Keratinocyte (primary cell): ENCODE data around the gene DNAJB14.

Source experiments
- CTCF ChIP-seq, 3 experiments: IDR thresholded peaks in 1 of 3; conservative IDR thresholded peaks in 1 of 3; optimal IDR thresholded peaks in 1 of 3; 2 replicates in 2 of 3; 3 replicates in 1 of 3; pipeline versions ENCODE3 to v1.5.1; 2011; ENCODE audit warnings: low read length in 3 of 3, mild to moderate bottlenecking in 3 of 3, moderate library complexity in 2 of 3, control low read depth in 1 of 3, inconsistent platforms in 1 of 3; ENCODE audit not compliant: insufficient read depth in 2 of 3; ENCODE audit errors: extremely low read depth in 1 of 3
- EZH2 ChIP-seq: IDR thresholded peaks from one replicate; pipeline ENCODE4 v1.6.1; 2012; ENCODE audit warnings: inconsistent platforms, mild to moderate bottlenecking, low read length, moderate library complexity

GRCh38 chr4:99949999-99950912 lies 3.8 kb upstream of the DNAJB14 start, which contains the start of gene H2AZ1:
- peak in 1 of 3 experiments; percentile 22 for TF ChIP-seq CTCF (optimal IDR thresholded peaks at IDR 0.05 in 1 of 3, IDR thresholded peaks at IDR 0.05 in 1 of 3, conservative IDR thresholded peaks at IDR 0.05 in 1 of 3; ENCODE audit: extremely low read depth in 1 of 3, insufficient read depth in 2 of 3, low read length in 3 of 3)
- TF ChIP-seq EZH2 = no peak
